CD4-positive, CD25-positive, alpha-beta regulatory T cell (primary cell): ENCODE results near the gene C6orf132. TPM values are rescaled to one million over a fixed set of nuclear protein-coding genes. Genes with fewer than 3 reads are reported as not detected.
"Not testable (repeated sequence)": the region's sequence is repeated elsewhere in the genome, so short reads cannot be mapped to it uniquely, and the experiment has no call there.

ENCODE experiments used
- ATAC-seq, 2 donors: fragments of 150-1000 bp; cut with Tn5 transposase; one replicate each; pipeline ENCODE4 v1.10.0; 2021; ENCODE audit warnings: low read depth in 2 of 2, moderate number of reproducible peaks in 2 of 2, moderate library complexity in 1 of 2
- DNase-seq, 3 donors: peaks; one replicate each; pipeline versions ENCODE4 v3.0.0 to v3.0.0-alpha.2; 2012 to 2022; ENCODE audit warnings: mixed read lengths in 1 of 3
- H3K27ac ChIP-seq: one replicate; pipeline ENCODE4 v1.7.0; 2013; ENCODE audit warnings: mild to moderate bottlenecking, low read length; ENCODE audit not compliant: insufficient read depth, poor library complexity, severe bottlenecking
- H3K27me3 ChIP-seq: one replicate; pipeline ENCODE4 v1.7.0; 2013; ENCODE audit warnings: low read length; ENCODE audit not compliant: control insufficient read depth, insufficient read depth
- H3K36me3 ChIP-seq: one replicate; pipeline ENCODE4 v1.7.0; 2013; ENCODE audit warnings: mild to moderate bottlenecking, low read length, moderate library complexity; ENCODE audit not compliant: control insufficient read depth, insufficient read depth
- H3K4me1 ChIP-seq: 2 replicates; pipeline ENCODE4 v1.7.0; 2013; ENCODE audit warnings: mild to moderate bottlenecking, low read length; ENCODE audit not compliant: insufficient read depth, control insufficient read depth, poor library complexity, severe bottlenecking
- H3K4me3 ChIP-seq: one replicate; pipeline ENCODE4 v1.7.0; 2013; ENCODE audit warnings: low read depth, mild to moderate bottlenecking, low read length, moderate library complexity
- H3K9me3 ChIP-seq, 2 experiments: 1 replicate in 1 of 2; 2 replicates in 1 of 2; pipeline ENCODE4 v1.7.0; 2013; ENCODE audit warnings: low read length in 2 of 2, mild to moderate bottlenecking in 1 of 2, moderate library complexity in 1 of 2; ENCODE audit not compliant: control insufficient read depth in 2 of 2
- H3K27ac Mint-ChIP-seq, 3 donors: one replicate each; pipeline ENCODE4 v1.8.0; 2020 to 2022; ENCODE audit warnings: mild to moderate bottlenecking in 3 of 3, mixed read lengths in 3 of 3, moderate library complexity in 2 of 3
- H3K27me3 Mint-ChIP-seq: one replicate; pipeline ENCODE4 v1.8.0; 2022; ENCODE audit warnings: mild to moderate bottlenecking, mixed read lengths
- H3K36me3 Mint-ChIP-seq: one replicate; pipeline ENCODE4 v1.8.0; 2020; ENCODE audit warnings: mixed read lengths
- H3K4me1 Mint-ChIP-seq, 4 donors: one replicate each; pipeline ENCODE4 v1.8.0; 2020 to 2022; ENCODE audit warnings: mixed read lengths in 4 of 4, mild to moderate bottlenecking in 1 of 4
- H3K4me3 Mint-ChIP-seq, 4 donors: one replicate each; pipeline ENCODE4 v1.8.0; 2020 to 2022; ENCODE audit warnings: mild to moderate bottlenecking in 4 of 4, mixed read lengths in 4 of 4, moderate library complexity in 3 of 4
- H3K9me3 Mint-ChIP-seq, 7 donors: one replicate each; pipeline ENCODE4 v1.8.0; 2020 to 2022; ENCODE audit warnings: mixed read lengths in 7 of 7, mild to moderate bottlenecking in 3 of 7, moderate library complexity in 2 of 7
- polyA plus RNA-seq, 4 donors: library from polyadenylated mRNA; unstranded; fragments of 300-500 nt; fragmentation: Illumina TruSeq; gene quantifications; one replicate each; pipeline ENCODE4 v1.2.3, GENCODE V29; 2021
- total RNA-seq: library from RNA; stranded (reverse); gene quantifications from one replicate; pipeline ENCODE4 v1.2.3, GENCODE V29; 2022

Gene C6orf132
- total and polyA plus RNA-seq, 5 donors from 2014 or later = 0.05 TPM; not detected in 4

- H3K36me3 ChIP-seq = no peaks in the 10 kb centered on the region
- H3K9me3 ChIP-seq = no peaks in the 10 kb centered on the region
- H3K27me3 ChIP-seq = no peaks in the 10 kb centered on the region
- no peaks in the 10 kb centered on the region for H3K9me3 Mint-ChIP-seq
- H3K27ac Mint-ChIP-seq = no peak overlapping the region
- no peak overlapping the region for H3K4me3 ChIP-seq
- ATAC-seq (no peak), DNase-seq (no peak)
- H3K4me1 Mint-ChIP-seq = peaks cover 0 to 3% (median 0%) of the 10 kb centered on the region in 4 donors
- H3K27me3 Mint-ChIP-seq = peaks cover 5% of the 10 kb centered on the region
- H3K4me3 Mint-ChIP-seq = no peak overlapping the region
- H3K4me1 ChIP-seq = no peaks in the 10 kb centered on the region
- no peak overlapping the region for H3K27ac ChIP-seq
- no peaks in the 10 kb centered on the region for H3K36me3 Mint-ChIP-seq
These were observed 37.0 kb upstream of the C6orf132 start for GRCh38 chr6:42179261-42179944.

GRCh38 chr6:42177514-42178364 is 35.3 kb upstream of the C6orf132 start:
- Histone ChIP-seq H3K4me3 (no peak overlapping the region), H3K27me3 (no peaks in the 10 kb centered on the region), H3K27ac (no peak overlapping the region), H3K36me3 (no peaks in the 10 kb centered on the region), H3K4me1 (no peaks in the 10 kb centered on the region), H3K9me3 (no peaks in the 10 kb centered on the region)
- H3K36me3 Mint-ChIP-seq = no peaks in the 10 kb centered on the region
- no peak overlapping the region for H3K4me3 Mint-ChIP-seq
- DNase-seq (no peak), ATAC-seq (peak in 1 of 2 donors; percentile 18)
- H3K27me3 Mint-ChIP-seq = peaks cover 5% of the 10 kb centered on the region
- no peak overlapping the region for H3K27ac Mint-ChIP-seq
- H3K4me1 Mint-ChIP-seq = peaks cover 0 to 3% (median 0%) of the 10 kb centered on the region in 4 donors
- no peaks in the 10 kb centered on the region for H3K9me3 Mint-ChIP-seq

GRCh38 chr6:42176981-42177380 is 34.6 kb upstream of the C6orf132 start:
- H3K27me3 Mint-ChIP-seq = peaks cover 5% of the 10 kb centered on the region
- no peaks in the 10 kb centered on the region for H3K9me3 ChIP-seq
- no peak overlapping the region for H3K27ac Mint-ChIP-seq
- no peak for ATAC-seq
- H3K4me1 Mint-ChIP-seq = peaks cover 0 to 3% (median 0%) of the 10 kb centered on the region in 4 donors
- no peak for DNase-seq
- no peak overlapping the region for H3K4me3 Mint-ChIP-seq
- no peak overlapping the region for H3K27ac ChIP-seq
- no peaks in the 10 kb centered on the region for H3K36me3 ChIP-seq
- H3K4me3 ChIP-seq = no peak overlapping the region
- H3K9me3 Mint-ChIP-seq = no peaks in the 10 kb centered on the region
- no peaks in the 10 kb centered on the region for H3K36me3 Mint-ChIP-seq
- no peaks in the 10 kb centered on the region for H3K27me3 ChIP-seq
- H3K4me1 ChIP-seq = no peaks in the 10 kb centered on the region

GRCh38 chr6:42175860-42176259 is 33.4 kb upstream of the C6orf132 start:
- no peak overlapping the region for H3K27ac ChIP-seq
- no peak for DNase-seq
- no peaks in the 10 kb centered on the region for H3K9me3 Mint-ChIP-seq
- H3K9me3 ChIP-seq = no peaks in the 10 kb centered on the region
- H3K4me3 Mint-ChIP-seq = no peak overlapping the region
- no peaks in the 10 kb centered on the region for H3K27me3 ChIP-seq
- ATAC-seq = no peak
- H3K27ac Mint-ChIP-seq = no peak overlapping the region
- H3K4me1 ChIP-seq = no peaks in the 10 kb centered on the region
- H3K4me3 ChIP-seq = no peak overlapping the region
- H3K36me3 ChIP-seq = no peaks in the 10 kb centered on the region
- H3K4me1 Mint-ChIP-seq = peaks cover 0 to 3% (median 0%) of the 10 kb centered on the region in 4 donors
- no peaks in the 10 kb centered on the region for H3K36me3 Mint-ChIP-seq
- H3K27me3 Mint-ChIP-seq = peaks cover 5% of the 10 kb centered on the region

GRCh38 chr6:42173101-42173500 is 30.7 kb upstream of the C6orf132 start, which contains the start of gene GUCA1A:
TSS of gene GUCA1A (plus strand) at chr6:42173364. CDS start at chr6:42173614, 250 bp downstream.
- Mint-ChIP-seq H3K4me3 (no peak within 1 kb of the TSS), H3K9me3 (peaks cover 0 to 2% (median 0%) of the 10 kb centered on the region in 7 donors), H3K27ac (no peak within 1 kb of the TSS), H3K27me3 (peaks cover 5% of the 10 kb centered on the region), H3K4me1 (no peaks in the 10 kb centered on the region), H3K36me3 (no peaks in the 10 kb centered on the region)
- Histone ChIP-seq H3K36me3 (no peaks in the 10 kb centered on the region), H3K4me3 (no peak within 1 kb of the TSS), H3K27ac (no peak within 1 kb of the TSS), H3K9me3 (no peaks in the 10 kb centered on the region), H3K4me1 (no peaks in the 10 kb centered on the region), H3K27me3 (no peaks in the 10 kb centered on the region)
- DNase-seq (no peak), ATAC-seq (no peak)

GRCh38 chr6:42171813-42172581 is 29.6 kb upstream of the C6orf132 start:
- Mint-ChIP-seq H3K9me3 (peaks cover 0 to 2% (median 0%) of the 10 kb centered on the region in 7 donors), H3K36me3 (no peaks in the 10 kb centered on the region), H3K27me3 (peaks cover 6% of the 10 kb centered on the region), H3K4me3 (no peak overlapping the region), H3K27ac (no peak overlapping the region), H3K4me1 (no peaks in the 10 kb centered on the region)
- no peaks in the 10 kb centered on the region for H3K9me3 ChIP-seq
- DNase-seq = no peak
- no peak overlapping the region for H3K4me3 ChIP-seq
- no peak for ATAC-seq
- no peaks in the 10 kb centered on the region for H3K4me1 ChIP-seq
- H3K27me3 ChIP-seq = no peaks in the 10 kb centered on the region
- no peak overlapping the region for H3K27ac ChIP-seq
- H3K36me3 ChIP-seq = no peaks in the 10 kb centered on the region

GRCh38 chr6:42169780-42170179 is 27.4 kb upstream of the C6orf132 start:
- H3K27ac ChIP-seq, H3K36me3 ChIP-seq, H3K4me1 ChIP-seq, ATAC-seq, H3K9me3 ChIP-seq, H3K36me3 Mint-ChIP-seq, H3K27ac Mint-ChIP-seq, H3K4me3 Mint-ChIP-seq, H3K4me3 ChIP-seq, H3K9me3 Mint-ChIP-seq, DNase-seq, H3K4me1 Mint-ChIP-seq, H3K27me3 ChIP-seq: not testable (repeated sequence)
- peaks cover 13% of the 10 kb centered on the region for H3K27me3 Mint-ChIP-seq
